ENCODE results near the gene GABRR1.

- TF ChIP-seq CTCF (conservative IDR thresholded peaks at IDR 0.05; ENCODE audit: low read length) (no peak), EZH2phosphoT487 (IDR thresholded peaks at IDR 0.05; ENCODE audit: borderline replicate concordance, low read depth, low read length) (no peak)
Observed at GRCh38 chr6:89244241-89244985, 27.3 kb upstream of the GABRR1 start.

All from OCI-LY7 (cell line).